SK-N-SH (cell line): Measurements from ENCODE around the gene RBP3. TPM values are rescaled to one million over a fixed set of nuclear protein-coding genes. Genes with fewer than 3 reads are reported as not detected.

Experiments used
- CTCF ChIA-PET: fragments of 300-600, 350-600 bp; formaldehyde crosslinking; extraction: SDS; loops from one replicate; lab custom pipeline; 2021; lab: Yijun Ruan, JAX
- POLR2A ChIA-PET: fragments of 350-600 bp; sonication (Branson Sonifier 250); formaldehyde crosslinking; extraction: SDS; loops from one replicate; lab custom pipeline; 2020; ENCODE audit warnings: antibody characterized with exemption, inconsistent platforms; lab: Yijun Ruan, JAX
- DNase-seq: peaks from one replicate; pipeline ENCODE4 v3.0.0; 2012
- H2AFZ ChIP-seq: fragments of 200-600 bp; sonication (generic); 2 replicates; pipeline ENCODE4 v1.8.1; 2016; ENCODE audit warnings: antibody characterized with exemption, mild to moderate bottlenecking, low read depth
- H3F3A ChIP-seq: fragments of 200-600 bp; sonication (generic); replicated peaks from 2 replicates; pipeline ENCODE3; 2016; ENCODE audit warnings: antibody characterized with exemption, mild to moderate bottlenecking; ENCODE audit not compliant: insufficient read depth
- H3K27ac ChIP-seq, 2 experiments: fragments of 200-500 bp in 1 of 2; fragments of 200-600 bp in 1 of 2; sonication (Bioruptor generic) in 1 of 2; sonication (generic), shearing (Covaris generic) in 1 of 2; 2 replicates each; pipeline versions ENCODE4 v1.5.1 to v1.6.1; 2014 to 2016; ENCODE audit warnings: low read depth in 2 of 2, inconsistent platforms in 1 of 2, low read length in 1 of 2, mild to moderate bottlenecking in 1 of 2, mixed read lengths in 1 of 2
- H3K27me3 ChIP-seq: fragments of 200-600 bp; sonication (generic), shearing (Covaris generic); 2 replicates; pipeline ENCODE4 v1.6.1; 2016; ENCODE audit warnings: mixed run types; ENCODE audit not compliant: insufficient read depth
- H3K36me3 ChIP-seq, 2 experiments: fragments of 200-500 bp in 1 of 2; fragments of 200-600 bp in 1 of 2; sonication (Bioruptor generic) in 1 of 2; sonication (generic) in 1 of 2; replicated peaks in 1 of 2; 2 replicates each; pipeline versions ENCODE3 to v1.5.1; 2014 to 2016; ENCODE audit warnings: low read length in 1 of 2, mild to moderate bottlenecking in 1 of 2; ENCODE audit not compliant: insufficient read depth in 2 of 2, control insufficient read depth in 1 of 2
- H3K4me1 ChIP-seq, 2 experiments: fragments of 200-500 bp in 1 of 2; fragments of 200-600 bp in 1 of 2; sonication (Bioruptor generic) in 1 of 2; sonication (generic), shearing (Covaris generic) in 1 of 2; 2 replicates each; pipeline versions ENCODE4 v1.5.1 to v1.6.1; 2014 to 2016; ENCODE audit warnings: low read depth in 1 of 2, low read length in 1 of 2, mixed run types in 1 of 2; ENCODE audit not compliant: insufficient read depth in 2 of 2, control insufficient read depth in 1 of 2
- H3K4me2 ChIP-seq: fragments of 200-600 bp; sonication (generic), shearing (Covaris generic); 2 replicates; pipeline ENCODE4 v1.6.1; 2017; ENCODE audit warnings: mixed run types
- H3K4me3 ChIP-seq, 2 experiments: fragments of 200-500 bp in 1 of 2; fragments of 200-600 bp in 1 of 2; sonication (Bioruptor generic) in 1 of 2; sonication (generic), shearing (Covaris generic) in 1 of 2; 2 replicates each; pipeline versions ENCODE4 v1.5.1 to v1.8.1; 2014 to 2016; ENCODE audit warnings: low read depth in 2 of 2, inconsistent platforms in 1 of 2, low read length in 1 of 2, mild to moderate bottlenecking in 1 of 2, mixed read lengths in 1 of 2, moderate library complexity in 1 of 2
- H3K79me2 ChIP-seq: fragments of 200-600 bp; sonication (generic); 2 replicates; pipeline ENCODE4 v1.8.1; 2017; ENCODE audit warnings: mild to moderate bottlenecking; ENCODE audit not compliant: insufficient read depth
- H3K9ac ChIP-seq: fragments of 200-600 bp; sonication (generic); 2 replicates; pipeline ENCODE4 v1.6.1; 2017; ENCODE audit warnings: mixed run types
- H3K9me2 ChIP-seq: fragments of 200-600 bp; sonication (generic); 2 replicates; pipeline ENCODE4 v1.6.1; 2017; ENCODE audit warnings: mixed run types
- H3K9me3 ChIP-seq: fragments of 200-600 bp; sonication (generic); 2 replicates; pipeline ENCODE4 v1.6.1; 2017; ENCODE audit warnings: mixed run types, mild to moderate bottlenecking, moderate library complexity
- H4K20me1 ChIP-seq: fragments of 200-600 bp; sonication (generic); 2 replicates; pipeline ENCODE4 v1.6.1; 2017; ENCODE audit warnings: mild to moderate bottlenecking, mixed run types; ENCODE audit not compliant: insufficient read depth
- CHD2 ChIP-seq: fragments of 150-350 bp; IDR thresholded peaks from 2 replicates; pipeline ENCODE4 v1.6.1; 2018; ENCODE audit warnings: low read length; ENCODE audit not compliant: partially characterized antibody
- EP300 ChIP-seq, 2 experiments: IDR thresholded peaks; 2 replicates each; pipeline versions ENCODE4 v1.4.0 to v1.6.1; 2012; ENCODE audit warnings: borderline replicate concordance in 1 of 2, low read depth in 1 of 2, low read length in 1 of 2
- GATA2 ChIP-seq: sonication (generic); formaldehyde crosslinking; IDR thresholded peaks from 2 replicates; pipeline ENCODE4 v1.5.0; 2020; ENCODE audit warnings: mild to moderate bottlenecking, missing genetic modification reagents
- NRF1 ChIP-seq: IDR thresholded peaks from 2 replicates; pipeline ENCODE4 v1.6.1; 2012; ENCODE audit warnings: low read depth, mild to moderate bottlenecking, low read length
- RAD21 ChIP-seq: IDR thresholded peaks from 2 replicates; pipeline ENCODE4 v1.6.1; 2012; ENCODE audit warnings: mild to moderate bottlenecking, low read length
- RCOR1 ChIP-seq: fragments of 150-350 bp; IDR thresholded peaks from 2 replicates; pipeline ENCODE4 v1.6.1; 2017; ENCODE audit warnings: antibody characterized with exemption, low read length
- RXRA ChIP-seq: IDR thresholded peaks from 2 replicates; pipeline ENCODE4 v1.4.0; 2012; ENCODE audit warnings: low read depth, mild to moderate bottlenecking, borderline replicate concordance
- SIN3A ChIP-seq: IDR thresholded peaks from 2 replicates; pipeline ENCODE4 v1.6.1; 2012; ENCODE audit warnings: low read depth, mild to moderate bottlenecking, low read length, moderate library complexity, borderline replicate concordance
- TAF1 ChIP-seq: IDR thresholded peaks from 2 replicates; pipeline ENCODE4 v1.6.1; 2012; ENCODE audit warnings: low read depth, mild to moderate bottlenecking, low read length, moderate library complexity, borderline replicate concordance
- TCF12 ChIP-seq: IDR thresholded peaks from 2 replicates; pipeline ENCODE4 v1.4.0; 2012
- WGBS: methylation state at CpG from one replicate; pipeline ENCODE4 v1.1.6; 2017; ENCODE audit warnings: low lambda C conversion rate; 5-methylcytosine and 5-hydroxymethylcytosine counted together
- polyA plus RNA-seq, 3 experiments: library from polyadenylated mRNA; depleted of rRNA; stranded (reverse); fragments of >200 nt; gene quantifications; 2 replicates each; pipeline ENCODE4 v1.2.3, GENCODE V29; 2012
- TF ChIP-seq, protein P1 (sequence below): IDR thresholded peaks from 2 replicates; pipeline ENCODE4; 2012
- TF ChIP-seq, protein P2 (sequence below): fragments of 150-350 bp; IDR thresholded peaks from 2 replicates; pipeline ENCODE4 v1.6.1; 2016; ENCODE audit warnings: mild to moderate bottlenecking, low read depth, low read length
- TF ChIP-seq, protein P3 (sequence below): fragments of 200-600 bp; sonication (generic); IDR thresholded peaks from 2 replicates; pipeline ENCODE4 v1.6.1; 2017; ENCODE audit warnings: antibody characterized with exemption, mild to moderate bottlenecking, moderate library complexity

RBP3 gene
- polyA plus RNA-seq, 1 of the 3 experiments (the other 2 are of a cell fraction) = not detected

DNA sequence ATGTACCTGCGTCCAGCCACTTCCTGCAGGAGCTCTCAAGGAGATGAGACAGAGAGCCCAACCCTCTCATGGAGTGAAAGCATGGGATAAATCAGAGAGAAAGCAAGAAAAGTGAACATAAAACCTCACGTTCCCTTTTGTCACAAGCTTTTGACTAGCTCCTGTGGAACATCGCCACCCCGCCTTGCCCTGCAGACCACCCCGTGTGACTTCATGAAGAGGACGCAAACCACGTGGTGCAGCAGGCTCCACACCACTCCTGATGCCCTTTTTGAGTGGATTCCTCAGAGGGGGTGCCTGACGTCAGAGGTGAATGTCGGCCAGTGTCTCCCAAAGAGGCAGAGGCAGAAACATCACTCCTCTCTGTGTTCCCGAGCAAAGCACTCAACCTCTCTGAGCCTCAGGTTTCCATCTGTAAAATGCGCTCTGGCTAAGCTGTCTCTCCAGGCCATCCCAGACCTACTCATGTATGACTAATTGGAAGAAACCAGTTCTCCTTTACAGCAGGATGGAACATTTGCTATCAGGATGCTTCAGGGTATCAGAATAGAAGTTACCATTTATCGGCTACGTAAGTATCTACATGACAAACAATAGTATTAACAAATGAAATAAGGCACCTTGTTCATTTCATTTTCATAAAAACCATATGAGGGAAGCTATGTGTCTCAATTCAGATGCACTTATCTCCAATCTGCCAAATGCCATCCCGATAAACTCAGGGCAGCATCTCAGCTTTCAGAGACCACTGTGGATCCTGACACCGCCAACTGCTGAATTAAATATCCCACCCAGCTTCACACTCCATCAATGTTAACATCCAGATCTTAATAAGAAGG is 30.7 kb downstream of the RBP3 start:
- Histone ChIP-seq H3K36me3 (no peaks in the 10 kb centered on the region), H3K4me1 (peaks cover 0 to 32% of the 10 kb centered on the region in 2 experiments; a peak in 2 of 4 replicates), H4K20me1 (no peaks in the 10 kb centered on the region), H3K9ac (no peak overlapping the region), H3K9me2 (no peaks in the 10 kb centered on the region), H3K4me3 (no peak overlapping the region), H3K79me2 (no peaks in the 10 kb centered on the region), H3F3A (no peaks in the 10 kb centered on the region), H3K9me3 (no peaks in the 10 kb centered on the region), H3K27me3 (no peaks in the 10 kb centered on the region), H2AFZ (no peak overlapping the region), H3K27ac (no peak overlapping the region), H3K4me2 (no peak overlapping the region)
- POLR2A ChIA-PET = no interaction called here
- DNase-seq = peak; percentile 71
- 69% methylated on average over 15 of the region's 15 CpGs for WGBS
- CTCF ChIA-PET = interaction anchor here (1.9 to 2.6 kb wide), 5 partner anchors 10 to 354 kb away, joined by 5 to 23 read pairs (median 10); no protein-coding TSS in a partner anchor
- TF ChIP-seq RAD21 (no peak), RCOR1 (peak; percentile 77), CHD2 (no peak), GATA2 (CRISPR knock-in tag) (peak; percentile 74), NRF1 (no peak), EP300 (IDR thresholded peaks at IDR 0.05; ENCODE audit: borderline replicate concordance in 1 of 2, low read depth in 1 of 2, low read length in 1 of 2) (peak in 1 of 2 experiments; percentile 41; a peak in 1 of 4 replicates), TAF1 (no peak)
- TF ChIP-seq, protein P1, sequence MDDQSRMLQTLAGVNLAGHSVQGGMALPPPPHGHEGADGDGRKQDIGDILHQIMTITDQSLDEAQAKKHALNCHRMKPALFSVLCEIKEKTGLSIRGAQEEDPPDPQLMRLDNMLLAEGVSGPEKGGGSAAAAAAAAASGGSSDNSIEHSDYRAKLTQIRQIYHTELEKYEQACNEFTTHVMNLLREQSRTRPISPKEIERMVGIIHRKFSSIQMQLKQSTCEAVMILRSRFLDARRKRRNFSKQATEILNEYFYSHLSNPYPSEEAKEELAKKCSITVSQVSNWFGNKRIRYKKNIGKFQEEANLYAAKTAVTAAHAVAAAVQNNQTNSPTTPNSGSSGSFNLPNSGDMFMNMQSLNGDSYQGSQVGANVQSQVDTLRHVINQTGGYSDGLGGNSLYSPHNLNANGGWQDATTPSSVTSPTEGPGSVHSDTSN = no peak

DNA sequence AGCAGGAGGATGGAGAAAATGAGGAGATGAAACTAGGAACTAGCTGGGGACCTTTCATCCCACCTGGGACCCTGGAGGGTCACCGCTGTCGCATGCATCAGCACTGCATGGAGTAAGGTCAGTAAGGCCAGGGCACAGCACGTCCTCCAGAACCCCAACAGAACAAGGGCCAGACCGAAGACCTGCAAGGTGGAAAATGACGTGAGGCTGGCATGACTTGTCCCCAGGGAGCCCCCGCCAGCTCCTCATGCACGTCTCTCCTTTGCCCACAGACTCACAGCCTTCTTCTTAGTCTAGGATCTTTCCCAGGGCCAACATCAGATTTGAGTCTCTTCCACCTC is 31.3 kb downstream of the RBP3 start:
- no peaks in the 10 kb centered on the region for H3K27me3 ChIP-seq
- no peak overlapping the region for H3K4me3 ChIP-seq
- no peaks in the 10 kb centered on the region for H3K36me3 ChIP-seq
- no peak for DNase-seq
- no peak overlapping the region for H3K27ac ChIP-seq
- 62% methylated on average over 7 of the region's 7 CpGs for WGBS
- CTCF ChIA-PET = interaction anchor here (1.4 to 2.6 kb wide), 3 partner anchors 18 to 355 kb away, joined by 3 to 10 read pairs (median 8); no protein-coding TSS in a partner anchor
- POLR2A ChIA-PET = no interaction called here
- H3F3A ChIP-seq = no peaks in the 10 kb centered on the region
- H3K9ac ChIP-seq = no peak overlapping the region
- peaks cover 0 to 34% of the 10 kb centered on the region in 2 experiments; a peak in 2 of 4 replicates for H3K4me1 ChIP-seq
- H3K9me3 ChIP-seq = no peaks in the 10 kb centered on the region
- no peaks in the 10 kb centered on the region for H3K79me2 ChIP-seq
- TF ChIP-seq, protein P2, sequence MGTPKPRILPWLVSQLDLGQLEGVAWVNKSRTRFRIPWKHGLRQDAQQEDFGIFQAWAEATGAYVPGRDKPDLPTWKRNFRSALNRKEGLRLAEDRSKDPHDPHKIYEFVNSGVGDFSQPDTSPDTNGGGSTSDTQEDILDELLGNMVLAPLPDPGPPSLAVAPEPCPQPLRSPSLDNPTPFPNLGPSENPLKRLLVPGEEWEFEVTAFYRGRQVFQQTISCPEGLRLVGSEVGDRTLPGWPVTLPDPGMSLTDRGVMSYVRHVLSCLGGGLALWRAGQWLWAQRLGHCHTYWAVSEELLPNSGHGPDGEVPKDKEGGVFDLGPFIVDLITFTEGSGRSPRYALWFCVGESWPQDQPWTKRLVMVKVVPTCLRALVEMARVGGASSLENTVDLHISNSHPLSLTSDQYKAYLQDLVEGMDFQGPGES = no peak
- TF ChIP-seq TCF12 (no peak), SIN3A (no peak), RXRA (no peak)
- TF ChIP-seq, protein P3, sequence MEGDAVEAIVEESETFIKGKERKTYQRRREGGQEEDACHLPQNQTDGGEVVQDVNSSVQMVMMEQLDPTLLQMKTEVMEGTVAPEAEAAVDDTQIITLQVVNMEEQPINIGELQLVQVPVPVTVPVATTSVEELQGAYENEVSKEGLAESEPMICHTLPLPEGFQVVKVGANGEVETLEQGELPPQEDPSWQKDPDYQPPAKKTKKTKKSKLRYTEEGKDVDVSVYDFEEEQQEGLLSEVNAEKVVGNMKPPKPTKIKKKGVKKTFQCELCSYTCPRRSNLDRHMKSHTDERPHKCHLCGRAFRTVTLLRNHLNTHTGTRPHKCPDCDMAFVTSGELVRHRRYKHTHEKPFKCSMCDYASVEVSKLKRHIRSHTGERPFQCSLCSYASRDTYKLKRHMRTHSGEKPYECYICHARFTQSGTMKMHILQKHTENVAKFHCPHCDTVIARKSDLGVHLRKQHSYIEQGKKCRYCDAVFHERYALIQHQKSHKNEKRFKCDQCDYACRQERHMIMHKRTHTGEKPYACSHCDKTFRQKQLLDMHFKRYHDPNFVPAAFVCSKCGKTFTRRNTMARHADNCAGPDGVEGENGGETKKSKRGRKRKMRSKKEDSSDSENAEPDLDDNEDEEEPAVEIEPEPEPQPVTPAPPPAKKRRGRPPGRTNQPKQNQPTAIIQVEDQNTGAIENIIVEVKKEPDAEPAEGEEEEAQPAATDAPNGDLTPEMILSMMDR = no peak
- H2AFZ ChIP-seq = no peak overlapping the region
- no peaks in the 10 kb centered on the region for H4K20me1 ChIP-seq
- no peaks in the 10 kb centered on the region for H3K9me2 ChIP-seq
- no peak overlapping the region for H3K4me2 ChIP-seq
